ENCODE measurements around the gene KIF6. TPM values are rescaled to one million over a fixed set of nuclear protein-coding genes. Genes with fewer than 3 reads are reported as not detected.

Gene KIF6
- polyA plus RNA-seq, 3 donors: not detected

DNA sequence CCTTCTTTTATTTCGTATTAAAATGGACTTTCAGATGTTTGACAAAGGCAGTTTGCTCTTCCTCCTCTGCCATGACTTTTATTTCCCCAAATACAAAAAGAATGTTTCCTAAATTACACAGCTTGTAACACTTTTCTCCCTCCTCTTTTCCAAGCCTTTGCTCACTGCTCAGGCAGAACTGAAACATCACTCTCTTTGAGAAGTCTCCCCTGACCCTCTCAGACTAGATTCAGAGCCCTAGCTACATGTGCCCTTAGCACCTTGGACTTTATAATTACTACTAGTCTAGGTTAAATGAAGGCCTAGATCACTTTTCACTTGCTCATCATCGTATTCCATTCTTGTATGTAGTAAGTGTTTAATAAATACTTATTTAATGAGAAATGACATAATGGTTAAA, 8.5 kb upstream of the KIF6 start:
- no peak for DNase-seq
- WGBS (ENCODE audit: insufficient coverage): 83% methylated on average over 1 of the region's 2 CpGs
- Mint-ChIP-seq H3K27me3 (ENCODE audit: low read depth in 3 of 3) (peaks cover 4 to 10% (median 5%) of the 10 kb centered on the region in 3 donors), H3K4me1 (no peaks in the 10 kb centered on the region), H3K27ac (no peak overlapping the region), H3K4me3 (no peak overlapping the region), H3K9me3 (peaks cover 6 to 17% (median 7%) of the 10 kb centered on the region in 7 donors), H3K36me3 (no peaks in the 10 kb centered on the region)
- no peak overlapping the region for H3K4me2 ChIP-seq (replicated peaks; ENCODE audit: extremely low read depth, low read length, poor library complexity, severe bottlenecking)
- no peaks in the 10 kb centered on the region for H3K27me3 ChIP-seq (ENCODE audit: control insufficient read depth in 2 of 2, insufficient read depth in 2 of 2, low read length in 2 of 2)
- no peak overlapping the region for H3K4me3 ChIP-seq (replicated peaks in 1 of 3; ENCODE audit: low read depth in 2 of 3, low read length in 3 of 3)
- H3K9ac ChIP-seq (ENCODE audit: insufficient read depth, low read length, poor library complexity, severe bottlenecking): no peak overlapping the region
- H3K9me3 ChIP-seq (replicated peaks in 1 of 2; ENCODE audit: control insufficient read depth in 1 of 2, insufficient read depth in 1 of 2, low read length in 2 of 2): peaks cover 0 to 7% of the 10 kb centered on the region in 2 donors
- TF ChIP-seq, protein P1, sequence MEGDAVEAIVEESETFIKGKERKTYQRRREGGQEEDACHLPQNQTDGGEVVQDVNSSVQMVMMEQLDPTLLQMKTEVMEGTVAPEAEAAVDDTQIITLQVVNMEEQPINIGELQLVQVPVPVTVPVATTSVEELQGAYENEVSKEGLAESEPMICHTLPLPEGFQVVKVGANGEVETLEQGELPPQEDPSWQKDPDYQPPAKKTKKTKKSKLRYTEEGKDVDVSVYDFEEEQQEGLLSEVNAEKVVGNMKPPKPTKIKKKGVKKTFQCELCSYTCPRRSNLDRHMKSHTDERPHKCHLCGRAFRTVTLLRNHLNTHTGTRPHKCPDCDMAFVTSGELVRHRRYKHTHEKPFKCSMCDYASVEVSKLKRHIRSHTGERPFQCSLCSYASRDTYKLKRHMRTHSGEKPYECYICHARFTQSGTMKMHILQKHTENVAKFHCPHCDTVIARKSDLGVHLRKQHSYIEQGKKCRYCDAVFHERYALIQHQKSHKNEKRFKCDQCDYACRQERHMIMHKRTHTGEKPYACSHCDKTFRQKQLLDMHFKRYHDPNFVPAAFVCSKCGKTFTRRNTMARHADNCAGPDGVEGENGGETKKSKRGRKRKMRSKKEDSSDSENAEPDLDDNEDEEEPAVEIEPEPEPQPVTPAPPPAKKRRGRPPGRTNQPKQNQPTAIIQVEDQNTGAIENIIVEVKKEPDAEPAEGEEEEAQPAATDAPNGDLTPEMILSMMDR (IDR thresholded peaks at IDR 0.05): no peak
- no peaks in the 10 kb centered on the region for H3K79me2 ChIP-seq (ENCODE audit: insufficient read depth, low read length)
- H2AFZ ChIP-seq (ENCODE audit: insufficient read depth, low read depth, low read length, poor library complexity, severe bottlenecking): no peak overlapping the region
- H3K36me3 ChIP-seq (replicated peaks in 1 of 2; ENCODE audit: control insufficient read depth in 1 of 2, insufficient read depth in 2 of 2, low read length in 2 of 2): no peaks in the 10 kb centered on the region
- no peaks in the 10 kb centered on the region for H3K4me1 ChIP-seq (ENCODE audit: control insufficient read depth in 1 of 2, insufficient read depth in 2 of 2, low read length in 2 of 2)
- intact Hi-C loops (cut with micrococcal nuclease): no loop called here
- H3K27ac ChIP-seq (ENCODE audit: low read depth in 1 of 2, low read length in 2 of 2): no peak overlapping the region
- H4K20me1 ChIP-seq (ENCODE audit: insufficient read depth, low read length): no peaks in the 10 kb centered on the region

DNA sequence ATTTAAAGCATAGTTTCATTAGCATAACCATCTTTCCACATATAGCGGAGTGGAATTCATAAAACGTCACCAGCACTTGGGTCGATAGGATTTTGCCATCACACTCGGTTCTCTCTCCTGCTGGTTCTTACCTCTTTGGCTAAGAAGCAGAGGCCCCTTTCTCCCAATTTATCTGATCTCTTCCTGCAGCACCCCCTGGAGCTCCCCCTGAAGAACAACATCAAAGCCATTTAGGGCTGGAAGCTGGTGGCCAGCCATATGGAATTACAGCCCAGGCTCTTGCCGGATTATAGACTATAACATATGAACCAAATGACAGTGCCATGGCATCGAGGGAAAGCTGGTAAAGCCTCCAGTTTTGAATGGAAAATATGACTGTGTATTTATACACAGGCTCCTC, 6.4 kb upstream of the KIF6 start:
- Mint-ChIP-seq H3K4me3 (no peak overlapping the region), H3K4me1 (no peaks in the 10 kb centered on the region)
- intact Hi-C loops (cut with micrococcal nuclease): no loop called here

More for the DNA sequence above, 6.4 kb upstream of the KIF6 start:
- Histone ChIP-seq H3K9me3 (replicated peaks in 1 of 2; ENCODE audit: control insufficient read depth in 1 of 2, insufficient read depth in 1 of 2, low read length in 2 of 2) (peaks cover 0 to 4% of the 10 kb centered on the region in 2 donors), H3K4me1 (ENCODE audit: control insufficient read depth in 1 of 2, insufficient read depth in 2 of 2, low read length in 2 of 2) (no peaks in the 10 kb centered on the region), H3K27me3 (ENCODE audit: control insufficient read depth in 2 of 2, insufficient read depth in 2 of 2, low read length in 2 of 2) (peaks cover 0 to 3% of the 10 kb centered on the region in 2 donors), H3K27ac (ENCODE audit: low read depth in 1 of 2, low read length in 2 of 2) (no peak overlapping the region), H3K36me3 (replicated peaks in 1 of 2; ENCODE audit: control insufficient read depth in 1 of 2, insufficient read depth in 2 of 2, low read length in 2 of 2) (no peaks in the 10 kb centered on the region), H3K79me2 (ENCODE audit: insufficient read depth, low read length) (no peaks in the 10 kb centered on the region), H3K4me3 (replicated peaks in 1 of 3; ENCODE audit: low read depth in 2 of 3, low read length in 3 of 3) (no peak overlapping the region), H3K4me2 (replicated peaks; ENCODE audit: extremely low read depth, low read length, poor library complexity, severe bottlenecking) (no peak overlapping the region), H3K9ac (ENCODE audit: insufficient read depth, low read length, poor library complexity, severe bottlenecking) (no peak overlapping the region), H4K20me1 (ENCODE audit: insufficient read depth, low read length) (no peaks in the 10 kb centered on the region), H2AFZ (ENCODE audit: insufficient read depth, low read depth, low read length, poor library complexity, severe bottlenecking) (no peak overlapping the region)
- no peak for DNase-seq
- Mint-ChIP-seq H3K9me3 (peaks cover 0 to 6% (median under 1%) of the 10 kb centered on the region in 7 donors), H3K36me3 (no peaks in the 10 kb centered on the region), H3K27ac (no peak overlapping the region), H3K27me3 (ENCODE audit: low read depth in 3 of 3) (peaks cover 5 to 9% (median 7%) of the 10 kb centered on the region in 3 donors)
- TF ChIP-seq, protein P1 (IDR thresholded peaks at IDR 0.05): no peak
- WGBS (ENCODE audit: insufficient coverage): 93% methylated on average over 4 of the region's 6 CpGs

Data from CD14-positive monocyte (primary cell).